MM.1S (cell line): Measurements from ENCODE around the gene STN1.

Source experiments
- DNase-seq: peaks from one replicate; pipeline ENCODE4 v3.0.0-alpha.2; 2015
- H2AFZ ChIP-seq: fragments of 300-600 bp; sonication (generic); 2 replicates; pipeline ENCODE4 v1.6.0; 2016; ENCODE audit warnings: antibody characterized with exemption, low read length
- H3F3A ChIP-seq: fragments of 300-600 bp; sonication (generic); 2 replicates; pipeline ENCODE4 v1.6.1; 2016; ENCODE audit warnings: mild to moderate bottlenecking, antibody characterized with exemption, low read length, moderate library complexity, mixed read lengths; ENCODE audit not compliant: insufficient read depth
- H3K27ac ChIP-seq: fragments of 300-600 bp; sonication (generic); 2 replicates; pipeline ENCODE4 v1.5.1; 2016; ENCODE audit warnings: mild to moderate bottlenecking, low read length
- H3K27me3 ChIP-seq: fragments of 300-600 bp; sonication (generic); replicated peaks from 2 replicates; pipeline ENCODE4 v1.6.0; 2016; ENCODE audit warnings: low read length; ENCODE audit not compliant: insufficient read depth
- H3K36me3 ChIP-seq: fragments of 300-600 bp; sonication (generic); replicated peaks from 2 replicates; pipeline ENCODE4 v1.6.1; 2016; ENCODE audit warnings: mild to moderate bottlenecking, low read length, mixed read lengths; ENCODE audit not compliant: insufficient read depth
- H3K4me1 ChIP-seq: fragments of 300-600 bp; sonication (generic); 2 replicates; pipeline ENCODE4 v1.6.1; 2016; ENCODE audit warnings: low read length, mixed read lengths
- H3K4me2 ChIP-seq: fragments of 300-600 bp; sonication (generic); 2 replicates; pipeline ENCODE4 v1.6.0; 2016; ENCODE audit warnings: low read depth, low read length
- H3K4me3 ChIP-seq: fragments of 300-600 bp; sonication (generic); 2 replicates; pipeline ENCODE4 v1.5.1; 2016; ENCODE audit warnings: low read length, mixed read lengths
- H3K79me2 ChIP-seq: fragments of 300-600 bp; sonication (generic); 2 replicates; pipeline ENCODE4 v1.6.1; 2016; ENCODE audit warnings: mixed run types, low read length, mixed read lengths
- H3K9ac ChIP-seq: fragments of 300-600 bp; sonication (generic); 2 replicates; pipeline ENCODE4 v1.6.1; 2016; ENCODE audit warnings: low read length, mixed read lengths
- H3K9me2 ChIP-seq: fragments of 300-600 bp; sonication (generic); replicated peaks from 2 replicates; pipeline ENCODE4 v1.6.1; 2016; ENCODE audit warnings: mild to moderate bottlenecking, low read length, mixed read lengths; ENCODE audit not compliant: insufficient read depth
- H3K9me3 ChIP-seq: fragments of 300-600 bp; sonication (generic); replicated peaks from 2 replicates; pipeline ENCODE4 v1.6.1; 2016; ENCODE audit warnings: mild to moderate bottlenecking, low read length, mixed read lengths; ENCODE audit not compliant: insufficient read depth
- H4K20me1 ChIP-seq: fragments of 300-600 bp; sonication (generic); 2 replicates; pipeline ENCODE4 v1.6.1; 2016; ENCODE audit warnings: mild to moderate bottlenecking, low read length, moderate library complexity, mixed read lengths; ENCODE audit not compliant: insufficient read depth
- CTCF ChIP-seq: fragments of 300-600 bp; sonication (generic); IDR thresholded peaks from 2 replicates; pipeline ENCODE4 v1.5.1; 2016; ENCODE audit warnings: antibody characterized with exemption, low read length, mixed read lengths
- EZH2 ChIP-seq: fragments of 300-600 bp; sonication (generic); optimal IDR thresholded peaks from 2 replicates; pipeline ENCODE3; 2017; ENCODE audit warnings: low read depth, mild to moderate bottlenecking, antibody characterized with exemption, low read length, mixed read lengths
- EZH2phosphoT487 ChIP-seq: fragments of 300-600 bp; sonication (generic); IDR thresholded peaks from 2 replicates; pipeline ENCODE4 v1.6.1; 2018; ENCODE audit warnings: antibody characterized with exemption, low read length

Gene STN1

GRCh38 chr10:103842605-103843004 lies 75.4 kb downstream of the STN1 start:
- no peaks in the 10 kb centered on the region for H3K79me2 ChIP-seq

GRCh38 chr10:103841519-103841918 lies 76.5 kb downstream of the STN1 start:
- no peaks in the 10 kb centered on the region for H3K9me3 ChIP-seq
- no peaks in the 10 kb centered on the region for H3K27me3 ChIP-seq
- H3K27ac ChIP-seq = no peak overlapping the region
- H3K4me2 ChIP-seq = no peak overlapping the region
- H4K20me1 ChIP-seq = no peaks in the 10 kb centered on the region
- no peak for DNase-seq
- no peaks in the 10 kb centered on the region for H3K79me2 ChIP-seq
- H3F3A ChIP-seq = no peaks in the 10 kb centered on the region; the same call in 1 of the 2 replicates
- no peak overlapping the region for H3K4me3 ChIP-seq
- H3K36me3 ChIP-seq = no peaks in the 10 kb centered on the region
- no peaks in the 10 kb centered on the region for H3K9me2 ChIP-seq
- peaks cover 18% of the 10 kb centered on the region for H3K4me1 ChIP-seq
- H3K9ac ChIP-seq = no peak overlapping the region
- no peak overlapping the region for H2AFZ ChIP-seq
- TF ChIP-seq CTCF (no peak), EZH2 (no peak), EZH2phosphoT487 (no peak)

More at GRCh38 chr10:103842605-103843004, 75.4 kb downstream of the STN1 start:
- no peaks in the 10 kb centered on the region for H4K20me1 ChIP-seq
- H3K4me1 ChIP-seq = peaks cover 22% of the 10 kb centered on the region
- no peak for DNase-seq
- H3K4me3 ChIP-seq = no peak overlapping the region
- H3K9me2 ChIP-seq = no peaks in the 10 kb centered on the region
- no peak overlapping the region for H3K9ac ChIP-seq
- H3K36me3 ChIP-seq = no peaks in the 10 kb centered on the region
- H3K27ac ChIP-seq = no peak overlapping the region
- TF ChIP-seq CTCF = no peak
- no peak for TF ChIP-seq EZH2phosphoT487
- no peak for TF ChIP-seq EZH2
- no peak overlapping the region for H2AFZ ChIP-seq
- no peak overlapping the region for H3K4me2 ChIP-seq
- H3F3A ChIP-seq = no peaks in the 10 kb centered on the region; the same call in 1 of the 2 replicates
- H3K27me3 ChIP-seq = no peaks in the 10 kb centered on the region
- H3K9me3 ChIP-seq = no peaks in the 10 kb centered on the region

- Histone ChIP-seq H3K9ac (no peak overlapping the region), H4K20me1 (no peaks in the 10 kb centered on the region), H3K4me1 (peaks cover 10% of the 10 kb centered on the region), H3F3A (no peaks in the 10 kb centered on the region; the same call in 1 of the 2 replicates), H3K27me3 (no peaks in the 10 kb centered on the region), H3K79me2 (no peaks in the 10 kb centered on the region), H3K4me3 (no peak overlapping the region), H3K36me3 (no peaks in the 10 kb centered on the region), H3K4me2 (no peak overlapping the region), H2AFZ (no peak overlapping the region), H3K9me2 (no peaks in the 10 kb centered on the region), H3K9me3 (no peaks in the 10 kb centered on the region), H3K27ac (no peak overlapping the region)
- TF ChIP-seq EZH2 (no peak), CTCF (no peak), EZH2phosphoT487 (no peak)
- no peak for DNase-seq
Measured at GRCh38 chr10:103840740-103841070, 77.3 kb downstream of the STN1 start.
